Activated naive CD8-positive, alpha-beta T cell treated with anti-CD3 and anti-CD28 coated beads, Interleukin-2, amount 50 U/mL, for 24 hours (primary cell): ENCODE results near the gene PIGU.
A peak's percentile ranks its signal among the peaks of the same experiment; 100 is the strongest.

ENCODE experiments used
- ATAC-seq: fragments of 150-1000 bp; cut with Tn5 transposase; one replicate; pipeline ENCODE4 v1.10.0; 2021
- DNase-seq: peaks from one replicate; pipeline ENCODE4 v3.0.0; 2021
- H3K27ac Mint-ChIP-seq: one replicate; pipeline ENCODE4 v1.8.0; 2021; ENCODE audit warnings: mild to moderate bottlenecking, mixed read lengths
- H3K27me3 Mint-ChIP-seq: one replicate; pipeline ENCODE4 v1.8.0; 2021; ENCODE audit warnings: mixed read lengths
- H3K36me3 Mint-ChIP-seq: one replicate; pipeline ENCODE4 v1.8.0; 2021; ENCODE audit warnings: low read depth, mixed read lengths
- H3K4me1 Mint-ChIP-seq: one replicate; pipeline ENCODE4 v1.8.0; 2021; ENCODE audit warnings: mixed read lengths
- H3K4me3 Mint-ChIP-seq: one replicate; pipeline ENCODE4 v1.8.0; 2021; ENCODE audit warnings: mild to moderate bottlenecking, moderate library complexity, mixed read lengths
- H3K9me3 Mint-ChIP-seq: one replicate; pipeline ENCODE4 v1.8.0; 2021; ENCODE audit warnings: mixed read lengths

PIGU gene

GRCh38 chr20:34575271-34575670 is 101.6 kb downstream of the PIGU start:
- Mint-ChIP-seq H3K4me3 (no peak overlapping the region), H3K36me3 (peaks cover 13% of the 10 kb centered on the region), H3K4me1 (peaks cover 14% of the 10 kb centered on the region), H3K27me3 (no peaks in the 10 kb centered on the region), H3K27ac (no peak overlapping the region), H3K9me3 (no peaks in the 10 kb centered on the region)
- no peak for ATAC-seq
- DNase-seq, result no peak

DNA sequence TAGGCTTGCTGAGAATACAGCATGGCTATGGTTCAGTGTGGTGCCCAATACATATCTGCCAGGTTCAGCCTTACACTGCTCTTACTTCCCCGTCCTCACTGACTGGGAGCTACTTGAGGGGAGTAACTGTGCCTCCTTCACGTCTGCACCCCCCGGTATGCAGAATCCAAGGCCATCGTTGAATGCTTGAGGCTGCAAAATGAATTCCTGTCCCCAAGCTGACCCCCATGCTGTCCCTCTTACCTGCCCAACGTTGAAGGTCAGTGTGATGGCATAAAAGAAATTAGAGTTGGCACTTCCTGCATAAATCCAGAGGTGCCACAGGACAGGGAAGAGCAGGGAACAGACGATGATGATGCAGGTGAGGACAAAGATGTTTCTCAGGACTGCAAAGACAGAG is 102.0 kb downstream of the PIGU start:
- DNase-seq (no peak), ATAC-seq (no peak)
- peaks cover 11% of the 10 kb centered on the region for H3K4me1 Mint-ChIP-seq
- H3K27me3 Mint-ChIP-seq, result no peaks in the 10 kb centered on the region
- no peaks in the 10 kb centered on the region for H3K9me3 Mint-ChIP-seq
- no peak overlapping the region for H3K27ac Mint-ChIP-seq
- H3K4me3 Mint-ChIP-seq, result no peak overlapping the region
- peaks cover 11% of the 10 kb centered on the region for H3K36me3 Mint-ChIP-seq

DNA sequence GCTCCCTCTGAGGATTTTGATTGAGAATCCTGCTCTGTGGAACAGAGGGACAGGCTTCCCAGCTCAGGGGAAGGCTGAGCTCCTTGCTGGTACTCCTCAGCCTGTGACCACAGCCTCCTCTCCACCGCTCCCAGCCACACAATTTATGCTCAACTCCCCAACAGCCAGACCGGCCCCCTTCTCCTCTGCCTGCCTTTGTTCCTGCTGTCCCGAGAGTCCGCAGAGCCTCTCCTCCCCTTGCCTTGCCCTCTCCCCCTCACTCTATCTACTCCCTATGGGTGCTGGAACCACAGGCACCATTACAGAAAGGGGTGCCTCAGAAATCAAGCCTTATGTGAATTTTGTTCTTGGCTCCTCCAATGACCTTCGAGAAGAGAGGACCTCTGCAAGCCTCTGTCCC is 102.5 kb downstream of the PIGU start:
- ATAC-seq (no peak), DNase-seq (no peak)
- Mint-ChIP-seq H3K36me3 (peaks cover 7% of the 10 kb centered on the region), H3K4me1 (peaks cover 9% of the 10 kb centered on the region), H3K4me3 (no peak overlapping the region), H3K27me3 (no peaks in the 10 kb centered on the region), H3K27ac (no peak overlapping the region), H3K9me3 (no peaks in the 10 kb centered on the region)

GRCh38 chr20:34573541-34574300 is 103.2 kb downstream of the PIGU start:
- H3K27ac Mint-ChIP-seq, result no peak overlapping the region
- no peaks in the 10 kb centered on the region for H3K27me3 Mint-ChIP-seq
- no peak overlapping the region for H3K4me3 Mint-ChIP-seq

GRCh38 chr20:34571753-34572152 is 105.1 kb downstream of the PIGU start:
- no peak for ATAC-seq
- Mint-ChIP-seq H3K4me1 (peaks cover 9% of the 10 kb centered on the region), H3K36me3 (peaks cover 4% of the 10 kb centered on the region), H3K27ac (no peak overlapping the region), H3K9me3 (no peaks in the 10 kb centered on the region), H3K27me3 (no peaks in the 10 kb centered on the region), H3K4me3 (no peak overlapping the region)
- DNase-seq, result no peak

More at GRCh38 chr20:34573541-34574300, 103.2 kb downstream of the PIGU start:
- peaks cover 6% of the 10 kb centered on the region for H3K36me3 Mint-ChIP-seq
- ATAC-seq, result no peak
- H3K4me1 Mint-ChIP-seq, result peaks cover 9% of the 10 kb centered on the region
- no peak for DNase-seq
- H3K9me3 Mint-ChIP-seq, result no peaks in the 10 kb centered on the region

- Mint-ChIP-seq H3K27ac (peak overlapping the region; percentile 66), H3K36me3 (peaks cover 5% of the 10 kb centered on the region), H3K9me3 (no peaks in the 10 kb centered on the region), H3K4me1 (peaks cover 9% of the 10 kb centered on the region), H3K4me3 (no peak overlapping the region), H3K27me3 (no peaks in the 10 kb centered on the region)
- ATAC-seq (no peak), DNase-seq (no peak)
These were observed 106.0 kb downstream of the PIGU start for GRCh38 chr20:34570859-34571306.

- Mint-ChIP-seq H3K9me3 (no peaks in the 10 kb centered on the region), H3K36me3 (peaks cover 5% of the 10 kb centered on the region), H3K27me3 (no peaks in the 10 kb centered on the region), H3K4me3 (no peak overlapping the region), H3K27ac (no peak overlapping the region), H3K4me1 (peaks cover 9% of the 10 kb centered on the region)
- DNase-seq, result no peak
- no peak for ATAC-seq
These were observed 107.3 kb downstream of the PIGU start for GRCh38 chr20:34569598-34569997.

- no peak overlapping the region for H3K4me3 Mint-ChIP-seq
- ATAC-seq (no peak), DNase-seq (no peak)
- H3K9me3 Mint-ChIP-seq, result no peaks in the 10 kb centered on the region
- H3K27me3 Mint-ChIP-seq, result no peaks in the 10 kb centered on the region
- H3K4me1 Mint-ChIP-seq, result peaks cover 11% of the 10 kb centered on the region
- H3K27ac Mint-ChIP-seq, result no peak overlapping the region
- peaks cover 2% of the 10 kb centered on the region for H3K36me3 Mint-ChIP-seq
These were observed 108.7 kb downstream of the PIGU start for GRCh38 chr20:34567892-34568865.

GRCh38 chr20:34566978-34567891 is 109.7 kb downstream of the PIGU start:
- H3K4me3 Mint-ChIP-seq, result no peak overlapping the region
- H3K27ac Mint-ChIP-seq, result no peak overlapping the region
- no peaks in the 10 kb centered on the region for H3K9me3 Mint-ChIP-seq
- no peaks in the 10 kb centered on the region for H3K27me3 Mint-ChIP-seq
- ATAC-seq (no peak), DNase-seq (no peak)
- peaks cover 11% of the 10 kb centered on the region for H3K4me1 Mint-ChIP-seq
- peaks cover 2% of the 10 kb centered on the region for H3K36me3 Mint-ChIP-seq

GRCh38 chr20:34564833-34565232 is 112.1 kb downstream of the PIGU start:
- Mint-ChIP-seq H3K27ac (peak overlapping the region; percentile 80), H3K9me3 (no peaks in the 10 kb centered on the region), H3K4me1 (peaks cover 2% of the 10 kb centered on the region), H3K27me3 (no peaks in the 10 kb centered on the region), H3K36me3 (peaks cover 2% of the 10 kb centered on the region), H3K4me3 (no peak overlapping the region)
- ATAC-seq (no peak), DNase-seq (no peak)

DNA sequence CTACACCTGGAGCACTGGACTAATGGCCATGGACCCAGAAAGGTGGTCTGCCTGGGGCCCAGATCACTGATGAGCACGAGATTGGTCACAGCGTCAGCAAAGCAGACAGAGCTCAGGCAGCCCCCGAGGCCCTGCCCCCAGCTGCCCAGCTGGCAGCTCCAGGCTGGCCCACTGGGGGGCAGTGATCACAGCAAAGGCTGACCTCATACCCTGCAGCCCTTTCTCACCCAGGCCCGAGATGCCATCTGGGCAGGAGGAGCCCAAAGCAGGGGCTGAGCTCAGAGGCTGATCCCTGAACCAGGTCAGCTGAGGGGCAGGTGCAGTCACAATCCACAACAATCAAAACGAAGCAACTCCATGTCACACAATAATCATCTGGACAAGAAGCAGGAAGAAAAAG is 114.3 kb downstream of the PIGU start:
- H3K4me1 Mint-ChIP-seq, result peaks cover 8% of the 10 kb centered on the region
- peaks cover 2% of the 10 kb centered on the region for H3K36me3 Mint-ChIP-seq
- no peak for ATAC-seq
- H3K9me3 Mint-ChIP-seq, result no peaks in the 10 kb centered on the region
- no peak overlapping the region for H3K4me3 Mint-ChIP-seq
- no peaks in the 10 kb centered on the region for H3K27me3 Mint-ChIP-seq
- H3K27ac Mint-ChIP-seq, result no peak overlapping the region
- DNase-seq, result no peak

DNA sequence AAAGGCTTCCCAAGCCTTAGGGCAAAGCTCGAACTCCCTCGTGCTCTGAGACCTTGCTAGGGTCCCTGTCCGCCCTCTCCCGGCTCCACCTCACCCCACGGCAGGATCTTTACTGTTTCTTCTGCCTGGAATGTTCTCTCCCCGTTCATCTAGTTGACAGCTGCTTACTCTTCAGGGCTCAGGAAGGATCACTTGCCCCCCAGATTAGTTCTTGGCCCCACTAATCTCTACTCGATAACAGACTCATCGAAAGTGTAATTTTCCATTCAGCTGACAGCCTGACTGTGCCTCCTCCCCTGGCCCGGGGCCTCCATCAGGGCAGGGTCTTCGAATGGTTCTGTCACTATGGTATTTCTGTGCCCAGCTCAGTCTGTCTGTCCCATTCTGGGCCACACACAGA is 115.2 kb downstream of the PIGU start:
- DNase-seq, result no peak
- Mint-ChIP-seq H3K36me3 (peaks cover 2% of the 10 kb centered on the region), H3K27ac (no peak overlapping the region), H3K4me1 (peaks cover 12% of the 10 kb centered on the region), H3K9me3 (no peaks in the 10 kb centered on the region), H3K4me3 (no peak overlapping the region), H3K27me3 (no peaks in the 10 kb centered on the region)
- ATAC-seq, result no peak

- Mint-ChIP-seq H3K36me3 (no peaks in the 10 kb centered on the region), H3K4me1 (peaks cover 12% of the 10 kb centered on the region), H3K27me3 (no peaks in the 10 kb centered on the region), H3K4me3 (no peak overlapping the region), H3K27ac (no peak overlapping the region), H3K9me3 (no peaks in the 10 kb centered on the region)
- ATAC-seq, result no peak
- no peak for DNase-seq
These were observed 116.3 kb downstream of the PIGU start for GRCh38 chr20:34560614-34561013.

DNA sequence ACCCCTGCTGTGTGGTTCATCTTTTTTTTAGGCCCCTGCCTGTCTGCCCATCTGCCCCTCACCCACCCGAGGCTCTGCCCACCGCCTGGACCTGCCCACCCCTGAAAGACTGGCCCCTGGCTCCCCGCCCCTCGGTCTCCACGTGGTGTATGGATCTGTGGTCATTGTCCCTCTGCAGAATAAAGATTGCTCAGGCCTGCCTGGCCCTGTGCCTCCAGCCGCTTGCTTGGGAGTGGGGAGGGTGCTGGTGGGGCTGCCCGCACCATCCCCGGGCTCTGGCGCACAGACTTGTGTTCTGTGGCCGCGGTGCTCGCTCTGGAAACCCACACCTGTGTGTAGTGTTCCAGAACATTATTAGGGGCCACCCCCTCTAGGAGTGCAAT is 116.8 kb downstream of the PIGU start:
- Mint-ChIP-seq H3K9me3 (no peaks in the 10 kb centered on the region), H3K27ac (no peak overlapping the region), H3K4me3 (no peak overlapping the region), H3K27me3 (no peaks in the 10 kb centered on the region), H3K36me3 (no peaks in the 10 kb centered on the region), H3K4me1 (peaks cover 12% of the 10 kb centered on the region)
- ATAC-seq (no peak), DNase-seq (no peak)
